GM12878 (cell line): ENCODE measurements around the gene HSPA4. TPM values are rescaled to one million over a fixed set of nuclear protein-coding genes. Genes with fewer than 3 reads are reported as not detected.

Experiments
- ASH2L ChIP-seq: fragments of 300-600, 200-600 bp; sonication (generic); IDR thresholded peaks from 2 replicates; pipeline ENCODE4 v1.6.1; 2017; ENCODE audit warnings: low read depth, mild to moderate bottlenecking, borderline replicate concordance
- CBX3 ChIP-seq: fragments of 200-600 bp; sonication (generic); IDR thresholded peaks from 2 replicates; pipeline ENCODE4 v1.6.1; 2016; ENCODE audit warnings: low read depth, borderline replicate concordance
- DPF2 ChIP-seq: fragments of 450-650 bp; IDR thresholded peaks from 2 replicates; pipeline ENCODE4 v1.6.1; 2017; ENCODE audit warnings: mild to moderate bottlenecking
- FOS ChIP-seq: IDR thresholded peaks from 3 replicates; pipeline ENCODE4 v1.6.1; 2011; ENCODE audit warnings: borderline replicate concordance; ENCODE audit not compliant: insufficient read length; ENCODE audit errors: extremely low read depth
- HDAC2 ChIP-seq: fragments of 200-600 bp; sonication (generic); IDR thresholded peaks from 2 replicates; pipeline ENCODE4 v1.6.1; 2017
- IKZF2 ChIP-seq, 2 experiments: fragments of 450-650 bp; IDR thresholded peaks; 2 replicates each; pipeline ENCODE4 v1.6.1; 2017; ENCODE audit warnings: mild to moderate bottlenecking in 2 of 2, moderate library complexity in 2 of 2
- IRF3 ChIP-seq: fragments of 450-650 bp; IDR thresholded peaks from 2 replicates; pipeline ENCODE4 v1.6.1; 2014; ENCODE audit warnings: mild to moderate bottlenecking
- LARP7 ChIP-seq: fragments of 450-650 bp; IDR thresholded peaks from 2 replicates; pipeline ENCODE4 v1.6.1; 2017; ENCODE audit warnings: mild to moderate bottlenecking
- MLLT1 ChIP-seq: fragments of 450-650 bp; IDR thresholded peaks from 2 replicates; pipeline ENCODE4 v1.6.1; 2016; ENCODE audit warnings: mild to moderate bottlenecking
- MTA2 ChIP-seq: fragments of 450-650 bp; IDR thresholded peaks from 2 replicates; pipeline ENCODE4 v1.6.1; 2016; ENCODE audit warnings: low read depth, mild to moderate bottlenecking, moderate library complexity
- NFIC ChIP-seq: IDR thresholded peaks from 2 replicates; pipeline ENCODE4 v1.6.1; 2012; ENCODE audit warnings: low read depth, mild to moderate bottlenecking, inconsistent platforms, low read length, moderate library complexity
- NFYA ChIP-seq: IDR thresholded peaks from 2 replicates; pipeline ENCODE4 v1.6.1; 2011; ENCODE audit warnings: low read depth, mild to moderate bottlenecking, low read length, improper control_type of control experiment, borderline replicate concordance
- PRDM15 ChIP-seq: fragments of 450-650 bp; formaldehyde crosslinking; IDR thresholded peaks from 2 replicates; pipeline ENCODE4 v1.4.0; 2020; ENCODE audit warnings: mild to moderate bottlenecking, moderate library complexity
- RAD21 ChIP-seq: IDR thresholded peaks from 2 replicates; pipeline ENCODE4 v1.6.1; 2011; ENCODE audit warnings: mild to moderate bottlenecking, low read depth, low read length, moderate library complexity; ENCODE audit not compliant: insufficient read depth
- RAD51 ChIP-seq: fragments of 450-650 bp; IDR thresholded peaks from 2 replicates; pipeline ENCODE4 v1.6.1; 2016; ENCODE audit warnings: moderate library complexity, mild to moderate bottlenecking, inconsistent platforms
- RB1 ChIP-seq: fragments of 450-650 bp; formaldehyde crosslinking; IDR thresholded peaks from 2 replicates; pipeline ENCODE4 v1.6.1; 2017; ENCODE audit warnings: mild to moderate bottlenecking, borderline replicate concordance
- RBBP5 ChIP-seq: fragments of 200-600 bp; sonication (generic); conservative IDR thresholded peaks from 2 replicates; pipeline ENCODE4 v1.6.1; 2016
- SIX5 ChIP-seq: IDR thresholded peaks from 2 replicates; pipeline ENCODE4 v1.6.1; 2011; ENCODE audit warnings: mild to moderate bottlenecking, low read depth, low read length, moderate library complexity; ENCODE audit not compliant: severe bottlenecking
- TCF12 ChIP-seq: IDR thresholded peaks from 2 replicates; pipeline ENCODE4 v1.6.1; 2011; ENCODE audit warnings: low read depth, mild to moderate bottlenecking, low read length
- ZNF384 ChIP-seq: IDR thresholded peaks from 2 replicates; pipeline ENCODE4 v1.6.1; 2012; ENCODE audit warnings: low read depth, mild to moderate bottlenecking, low read length, improper control_type of control experiment, borderline replicate concordance
- ZNF687 ChIP-seq: fragments of 450-650 bp; IDR thresholded peaks from 2 replicates; pipeline ENCODE4 v1.6.1; 2017; ENCODE audit warnings: mild to moderate bottlenecking, moderate library complexity
- polyA plus RNA-seq, 11 experiments: library from polyadenylated mRNA; depleted of rRNA in 4 of 11; unstranded in 6 of 11; stranded (reverse) in 5 of 11; fragments of >200 nt; fragmentation: Nextera tagmentation in 4 of 11; fragmentation: Illumina TruSeq in 1 of 11; extraction: Ambion mirVana in 4 of 11; extraction: Trizol in 1 of 11; gene quantifications; 1 replicate in 1 of 11; 2 replicates in 10 of 11; pipeline versions ENCODE4 v1.2.1 to v1.2.3, GENCODE V29; 2011 to 2016; ENCODE audit warnings: inconsistent platforms in 2 of 11, missing spikeins in 2 of 11, low read depth in 1 of 11
- total RNA-seq, 4 experiments: library from RNA; depleted of rRNA in 3 of 4; stranded (reverse); fragments of >200 nt in 3 of 4; fragmentation: Illumina TruSeq in 1 of 4; extraction: Trizol in 1 of 4; gene quantifications; 2 replicates each; pipeline versions ENCODE4 v1.2.1 to v1.2.3, GENCODE V29; 2013 to 2021

HSPA4 gene
- total and polyA plus RNA-seq, 10 of the 15 experiments (the other 5 are each of a cell fraction or from before 2014, with no cell fraction given): 61.6 to 234 (median 116) TPM

GRCh38 chr5:133051542-133052316, at the start of gene HSPA4 (continued):
- no peak for TF ChIP-seq IRF3
- TF ChIP-seq PRDM15: no peak
- no peak for TF ChIP-seq RAD51
- no peak for TF ChIP-seq ZNF384
- no peak for TF ChIP-seq ASH2L
- no peak; a peak in 1 of 4 replicates for TF ChIP-seq IKZF2 (IDR thresholded peaks at IDR 0.05)
- TF ChIP-seq NFIC: no peak
- TF ChIP-seq ZNF687: peak; percentile 51
- TF ChIP-seq RAD21: no peak
- TF ChIP-seq MTA2: no peak
- no peak for TF ChIP-seq HDAC2
- no peak for TF ChIP-seq NFYA
- TF ChIP-seq MLLT1: peak; percentile 63
- TF ChIP-seq TCF12: peak; percentile 54; the same call in 1 of the 2 replicates
- TF ChIP-seq RBBP5: no peak
- TF ChIP-seq LARP7: no peak; the same call in 1 of the 2 replicates
- 0 out of 2 replicates have a peak, but pooled peaks have one; percentile 14 for TF ChIP-seq DPF2
- no peak for TF ChIP-seq SIX5
- TF ChIP-seq FOS: no peak
- TF ChIP-seq RB1: peak; percentile 64
- TF ChIP-seq CBX3: no peak
